GM19035 (cell line): ENCODE results near the gene PRR36.
"Not testable (repeated sequence)": the region's sequence is repeated elsewhere in the genome, so short reads cannot be mapped to it uniquely, and the experiment has no call there.

Experiments used
- ATAC-seq: cut with Tn5 transposase; IDR thresholded peaks from one replicate; pipeline ENCODE4 v1.9.1; 2021; ENCODE audit not compliant: unreplicated experiment

Gene PRR36

GRCh38 chr19:7900401-7900870 is 26.2 kb upstream of the PRR36 start:
- ATAC-seq, result no peak

- ATAC-seq, result no peak
Measured at GRCh38 chr19:7899751-7900378, 25.7 kb upstream of the PRR36 start.

GRCh38 chr19:7898967-7899366 is 24.8 kb upstream of the PRR36 start:
- ATAC-seq, result no peak

- no peak for ATAC-seq
Measured at GRCh38 chr19:7897292-7897691, 23.1 kb upstream of the PRR36 start.

GRCh38 chr19:7895565-7895964 is 21.4 kb upstream of the PRR36 start:
- no peak for ATAC-seq

GRCh38 chr19:7894612-7895309 is 20.6 kb upstream of the PRR36 start:
- ATAC-seq, result no peak

GRCh38 chr19:7893362-7894101 is 19.3 kb upstream of the PRR36 start:
- not testable (repeated sequence) for ATAC-seq

- ATAC-seq, result no peak
Measured at GRCh38 chr19:7888826-7889217, 14.6 kb upstream of the PRR36 start.

- no peak for ATAC-seq
Measured at GRCh38 chr19:7888145-7888825, 14.1 kb upstream of the PRR36 start, which contains the start of gene LRRC8E. TSS of gene LRRC8E (plus strand) at chr19:7888510. CDS start at chr19:7895604, 7,094 bp downstream.

GRCh38 chr19:7887408-7888144 is 13.4 kb upstream of the PRR36 start:
- no peak for ATAC-seq

- no peak for ATAC-seq
Measured at GRCh38 chr19:7885818-7886217, 11.6 kb upstream of the PRR36 start.

GRCh38 chr19:7883796-7884570 is 9.8 kb upstream of the PRR36 start:
- ATAC-seq, result no peak

- no peak for ATAC-seq
Measured at GRCh38 chr19:7883105-7883504, 8.9 kb upstream of the PRR36 start.

GRCh38 chr19:7881910-7882309 is 7.7 kb upstream of the PRR36 start:
- ATAC-seq, result no peak

GRCh38 chr19:7879836-7880235 is 5.6 kb upstream of the PRR36 start:
- no peak for ATAC-seq

GRCh38 chr19:7879111-7879807 is 5.1 kb upstream of the PRR36 start:
- ATAC-seq, result no peak

- ATAC-seq, result no peak
Measured at GRCh38 chr19:7877249-7877836, 3.2 kb upstream of the PRR36 start.

- no peak for ATAC-seq
Measured at GRCh38 chr19:7874897-7875273, 695 bp upstream of the PRR36 start.
